CD4-positive, CD25-positive, alpha-beta regulatory T cell (primary cell): ENCODE measurements around the gene ANKS6. TPM values are rescaled to one million over a fixed set of nuclear protein-coding genes. Genes with fewer than 3 reads are reported as not detected.
"Not testable (repeated sequence)": the region's sequence is repeated elsewhere in the genome, so short reads cannot be mapped to it uniquely, and the experiment has no call there.

Experiments
- ATAC-seq, 2 donors: fragments of 150-1000 bp; cut with Tn5 transposase; one replicate each; pipeline ENCODE4 v1.10.0; 2021; ENCODE audit warnings: low read depth in 2 of 2, moderate number of reproducible peaks in 2 of 2, moderate library complexity in 1 of 2
- DNase-seq, 3 donors: peaks; one replicate each; pipeline versions ENCODE4 v3.0.0 to v3.0.0-alpha.2; 2012 to 2022; ENCODE audit warnings: mixed read lengths in 1 of 3
- H3K27ac ChIP-seq: one replicate; pipeline ENCODE4 v1.7.0; 2013; ENCODE audit warnings: mild to moderate bottlenecking, low read length; ENCODE audit not compliant: insufficient read depth, poor library complexity, severe bottlenecking
- H3K27me3 ChIP-seq: one replicate; pipeline ENCODE4 v1.7.0; 2013; ENCODE audit warnings: low read length; ENCODE audit not compliant: control insufficient read depth, insufficient read depth
- H3K36me3 ChIP-seq: one replicate; pipeline ENCODE4 v1.7.0; 2013; ENCODE audit warnings: mild to moderate bottlenecking, low read length, moderate library complexity; ENCODE audit not compliant: control insufficient read depth, insufficient read depth
- H3K4me1 ChIP-seq: 2 replicates; pipeline ENCODE4 v1.7.0; 2013; ENCODE audit warnings: mild to moderate bottlenecking, low read length; ENCODE audit not compliant: insufficient read depth, control insufficient read depth, poor library complexity, severe bottlenecking
- H3K4me3 ChIP-seq: one replicate; pipeline ENCODE4 v1.7.0; 2013; ENCODE audit warnings: low read depth, mild to moderate bottlenecking, low read length, moderate library complexity
- H3K9me3 ChIP-seq, 2 experiments: 1 replicate in 1 of 2; 2 replicates in 1 of 2; pipeline ENCODE4 v1.7.0; 2013; ENCODE audit warnings: low read length in 2 of 2, mild to moderate bottlenecking in 1 of 2, moderate library complexity in 1 of 2; ENCODE audit not compliant: control insufficient read depth in 2 of 2
- H3K27ac Mint-ChIP-seq, 3 donors: one replicate each; pipeline ENCODE4 v1.8.0; 2020 to 2022; ENCODE audit warnings: mild to moderate bottlenecking in 3 of 3, mixed read lengths in 3 of 3, moderate library complexity in 2 of 3
- H3K27me3 Mint-ChIP-seq: one replicate; pipeline ENCODE4 v1.8.0; 2022; ENCODE audit warnings: mild to moderate bottlenecking, mixed read lengths
- H3K36me3 Mint-ChIP-seq: one replicate; pipeline ENCODE4 v1.8.0; 2020; ENCODE audit warnings: mixed read lengths
- H3K4me1 Mint-ChIP-seq, 4 donors: one replicate each; pipeline ENCODE4 v1.8.0; 2020 to 2022; ENCODE audit warnings: mixed read lengths in 4 of 4, mild to moderate bottlenecking in 1 of 4
- H3K4me3 Mint-ChIP-seq, 4 donors: one replicate each; pipeline ENCODE4 v1.8.0; 2020 to 2022; ENCODE audit warnings: mild to moderate bottlenecking in 4 of 4, mixed read lengths in 4 of 4, moderate library complexity in 3 of 4
- H3K9me3 Mint-ChIP-seq, 7 donors: one replicate each; pipeline ENCODE4 v1.8.0; 2020 to 2022; ENCODE audit warnings: mixed read lengths in 7 of 7, mild to moderate bottlenecking in 3 of 7, moderate library complexity in 2 of 7
- polyA plus RNA-seq, 4 donors: library from polyadenylated mRNA; unstranded; fragments of 300-500 nt; fragmentation: Illumina TruSeq; gene quantifications; one replicate each; pipeline ENCODE4 v1.2.3, GENCODE V29; 2021
- total RNA-seq: library from RNA; stranded (reverse); gene quantifications from one replicate; pipeline ENCODE4 v1.2.3, GENCODE V29; 2022

Gene ANKS6
- total and polyA plus RNA-seq, 5 donors from 2014 or later: 2.4 to 8.2 (median 2.6) TPM

- no peak overlapping the region for H3K27ac ChIP-seq
- Mint-ChIP-seq H3K4me1 (peaks cover 0 to 4% (median 0%) of the 10 kb centered on the region in 4 donors), H3K36me3 (no peaks in the 10 kb centered on the region), H3K27ac (peak overlapping the region in 2 of 3 donors; percentile 5 to 78), H3K27me3 (no peaks in the 10 kb centered on the region), H3K9me3 (peaks cover 0 to 6% (median 0%) of the 10 kb centered on the region in 7 donors), H3K4me3 (no peak overlapping the region)
- H3K4me1 ChIP-seq: no peaks in the 10 kb centered on the region
- H3K4me3 ChIP-seq: no peak overlapping the region
- no peaks in the 10 kb centered on the region for H3K36me3 ChIP-seq
- ATAC-seq: no peak
- H3K27me3 ChIP-seq: no peaks in the 10 kb centered on the region
- DNase-seq: no peak
- no peaks in the 10 kb centered on the region for H3K9me3 ChIP-seq
Measured at GRCh38 chr9:98686961-98687855, 109.1 kb downstream of the ANKS6 start.

GRCh38 chr9:98684816-98685215 lies 111.5 kb downstream of the ANKS6 start:
- H3K9me3 Mint-ChIP-seq, H3K36me3 Mint-ChIP-seq, H3K27ac Mint-ChIP-seq, H3K4me3 Mint-ChIP-seq, H3K4me3 ChIP-seq, H3K4me1 ChIP-seq, H3K36me3 ChIP-seq, ATAC-seq, DNase-seq, H3K27me3 ChIP-seq, H3K27me3 Mint-ChIP-seq, H3K9me3 ChIP-seq, H3K27ac ChIP-seq, H3K4me1 Mint-ChIP-seq: not testable (repeated sequence)

Other genes starting within 250 kb of the ANKS6 start
- not detected for gene GABBR2, start 87.6 kb downstream of the ANKS6 start, total RNA-seq
- gene GABBR2, start 87.6 kb downstream of the ANKS6 start, polyA plus RNA-seq: not detected
- 4.7 TPM for gene GALNT12, start 11.1 kb upstream of the ANKS6 start, total RNA-seq
- gene GALNT12, start 11.1 kb upstream of the ANKS6 start, polyA plus RNA-seq: 1 to 10 TPM; 1.4 to 3.1 (median 2.0) TPM
- not detected for gene COL15A1, start 147.4 kb upstream of the ANKS6 start, total RNA-seq
- gene COL15A1, start 147.4 kb upstream of the ANKS6 start, polyA plus RNA-seq: under 1 TPM in 3 of 4 donors, not detected in 1; 0.03 to 0.10 (median 0.06) TPM